G401 (cell line): ENCODE measurements around the gene CCDC77. TPM values are rescaled to one million over a fixed set of nuclear protein-coding genes. Genes with fewer than 3 reads are reported as not detected.

Source experiments
- DNase-seq: peaks from one replicate; pipeline ENCODE4 v3.0.0-alpha.2; 2015; ENCODE audit warnings: low spot score
- in situ Hi-C: cut with HindIII; loops from 2 replicates; pipeline ENCODE4 v1.10.0; 2016; ENCODE audit warnings: low sequenced_read_pairs, mixed read lengths
- total RNA-seq: library from RNA; depleted of rRNA; stranded (reverse); fragments of >200 nt; shearing (Covaris generic); gene quantifications from 2 replicates; pipeline ENCODE4 v1.2.3, GENCODE V29; 2014

CCDC77 gene
- total RNA-seq, 1 experiment from 2014 or later = 24.5 TPM

DNA sequence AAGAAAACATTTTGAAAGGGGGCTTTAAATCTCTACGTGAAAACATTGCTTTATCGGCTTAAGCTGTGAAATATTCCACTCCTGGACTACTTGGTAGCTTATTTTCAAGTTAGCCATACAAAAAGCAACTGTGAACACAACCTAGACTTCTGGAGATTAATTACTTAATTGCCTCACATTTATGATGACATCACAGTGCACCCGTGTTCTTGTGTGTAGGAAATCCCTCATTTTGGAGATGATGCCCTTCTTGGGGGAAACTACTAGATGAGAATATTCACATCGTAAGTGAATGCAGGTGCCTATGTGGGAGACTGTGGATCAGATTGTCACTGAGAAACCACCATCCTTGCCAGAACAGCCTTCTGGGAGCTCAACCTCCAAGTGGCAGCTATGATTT is 47.8 kb downstream of the CCDC77 start:
- DNase-seq = no peak
- in situ Hi-C loops = no loop called here

GRCh38 chr12:450438-450837 is 49.0 kb downstream of the CCDC77 start:
- DNase-seq = no peak
- in situ Hi-C loops = no loop called here

GRCh38 chr12:452667-453210 is 51.3 kb downstream of the CCDC77 start:
- no peak for DNase-seq
- in situ Hi-C loops = no loop called here

DNA sequence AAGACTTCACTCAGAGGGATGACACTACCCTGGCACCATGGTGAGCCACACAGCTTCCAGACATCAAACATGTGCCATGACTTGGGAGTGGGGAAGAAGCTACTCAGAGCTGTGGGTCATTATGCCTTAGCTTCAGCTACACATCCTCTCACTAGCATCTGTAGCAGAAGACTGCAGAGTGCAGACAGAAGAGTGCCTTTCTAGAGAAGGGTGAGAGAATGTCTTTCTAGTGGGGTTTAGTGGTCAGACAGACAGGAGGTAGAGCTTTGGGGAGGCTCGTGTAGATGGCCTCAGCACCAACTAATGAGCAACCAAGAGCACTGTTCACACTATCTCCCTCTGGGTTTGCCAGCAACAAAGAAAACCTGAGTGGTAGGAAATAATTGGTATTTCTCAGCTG is 53.4 kb downstream of the CCDC77 start:
- in situ Hi-C loops = no loop called here

DNA sequence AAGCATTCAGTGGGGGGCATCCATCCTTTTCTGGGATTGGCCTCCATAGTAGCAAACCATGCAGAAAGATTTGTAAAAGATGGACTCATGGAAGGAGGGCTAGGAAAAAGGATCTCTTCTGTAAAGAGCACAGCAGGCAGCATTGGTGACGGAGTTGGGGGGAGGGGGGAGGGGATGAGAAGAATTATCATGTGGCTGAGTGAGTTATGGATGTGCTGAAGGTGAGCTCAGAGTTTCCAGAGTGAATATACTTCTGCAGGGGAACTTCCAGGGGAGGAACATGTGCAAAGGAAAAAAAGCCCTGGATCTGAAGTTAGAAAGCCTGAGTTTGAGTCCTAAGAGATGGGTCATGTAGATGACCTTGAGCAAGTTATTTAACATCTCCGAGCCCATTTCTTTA is 54.4 kb downstream of the CCDC77 start:
- in situ Hi-C loops = no loop called here
- DNase-seq = no peak

More for the DNA sequence above, 53.4 kb downstream of the CCDC77 start:
- DNase-seq = no peak

GRCh38 chr12:457676-458075 is 56.2 kb downstream of the CCDC77 start:
- DNase-seq = no peak
- in situ Hi-C loops = no loop called here

DNA sequence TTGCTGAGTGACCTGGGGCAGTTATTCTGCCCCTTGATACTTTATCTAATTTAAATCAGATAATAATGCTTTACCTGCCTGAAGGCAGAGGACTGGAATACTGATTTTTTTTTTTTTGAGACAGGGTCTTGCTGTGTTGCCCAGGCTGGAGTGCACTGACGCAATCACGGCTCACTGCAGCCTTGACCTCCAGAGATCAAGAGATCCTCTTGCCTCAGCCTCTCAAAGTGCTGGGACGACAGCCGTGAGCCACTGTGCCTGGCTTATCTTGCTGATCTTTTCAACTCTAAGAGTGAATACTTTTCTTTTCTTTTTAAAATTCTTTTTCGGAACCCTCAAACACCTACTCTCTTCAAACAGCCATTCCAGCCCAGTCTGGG is 57.6 kb downstream of the CCDC77 start:
- in situ Hi-C loops = no loop called here
- DNase-seq = no peak

GRCh38 chr12:459430-460258 is 58.2 kb downstream of the CCDC77 start, which contains the start of gene B4GALNT3:
Gene B4GALNT3 (plus strand): TSS chr12:459939. CDS start chr12:460377, 438 bp downstream.
- in situ Hi-C loops = no loop called here
- DNase-seq = peak; percentile 31

- no peak for DNase-seq
- in situ Hi-C loops = no loop called here
Observed at GRCh38 chr12:460261-461230, 59.1 kb downstream of the CCDC77 start.

GRCh38 chr12:461425-461824 is 60.0 kb downstream of the CCDC77 start:
- no peak for DNase-seq
- in situ Hi-C loops = no loop called here

DNA sequence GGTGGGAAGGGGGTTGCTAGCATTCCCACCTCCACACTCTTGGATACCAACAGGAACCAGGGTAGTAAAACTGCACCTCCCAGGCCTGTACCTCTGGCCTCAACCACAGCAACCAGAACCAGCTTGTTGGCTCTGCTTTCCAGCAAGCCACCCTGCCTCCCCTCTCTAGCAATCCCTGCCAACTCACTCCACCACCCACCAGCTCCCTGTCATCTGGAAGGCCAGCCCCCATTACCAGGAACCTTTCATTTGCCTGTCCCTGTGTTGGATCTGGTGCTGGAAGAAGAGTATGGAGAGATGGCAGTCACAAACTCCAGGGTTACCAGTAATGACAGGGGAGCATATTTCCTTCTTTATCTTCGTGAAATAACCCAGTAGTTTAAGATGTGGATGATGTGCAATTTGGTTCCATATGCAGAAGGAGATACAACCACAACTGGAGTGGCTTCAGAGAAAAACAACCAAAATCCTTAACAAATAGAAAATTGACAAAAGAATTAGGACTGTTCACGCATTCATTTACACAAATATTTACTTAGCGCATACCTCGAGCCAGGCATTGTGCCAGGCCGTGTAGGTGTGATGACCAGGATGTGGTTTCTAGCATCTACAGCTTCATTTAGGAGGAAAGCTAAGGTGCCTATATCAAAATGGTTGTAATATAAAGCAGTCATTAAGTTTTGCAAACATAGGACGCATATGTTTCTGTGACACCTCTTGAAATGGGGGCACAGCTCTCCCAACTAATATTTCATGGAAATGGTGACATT is 61.7 kb downstream of the CCDC77 start:
- in situ Hi-C loops = no loop called here
- no peak for DNase-seq

DNA sequence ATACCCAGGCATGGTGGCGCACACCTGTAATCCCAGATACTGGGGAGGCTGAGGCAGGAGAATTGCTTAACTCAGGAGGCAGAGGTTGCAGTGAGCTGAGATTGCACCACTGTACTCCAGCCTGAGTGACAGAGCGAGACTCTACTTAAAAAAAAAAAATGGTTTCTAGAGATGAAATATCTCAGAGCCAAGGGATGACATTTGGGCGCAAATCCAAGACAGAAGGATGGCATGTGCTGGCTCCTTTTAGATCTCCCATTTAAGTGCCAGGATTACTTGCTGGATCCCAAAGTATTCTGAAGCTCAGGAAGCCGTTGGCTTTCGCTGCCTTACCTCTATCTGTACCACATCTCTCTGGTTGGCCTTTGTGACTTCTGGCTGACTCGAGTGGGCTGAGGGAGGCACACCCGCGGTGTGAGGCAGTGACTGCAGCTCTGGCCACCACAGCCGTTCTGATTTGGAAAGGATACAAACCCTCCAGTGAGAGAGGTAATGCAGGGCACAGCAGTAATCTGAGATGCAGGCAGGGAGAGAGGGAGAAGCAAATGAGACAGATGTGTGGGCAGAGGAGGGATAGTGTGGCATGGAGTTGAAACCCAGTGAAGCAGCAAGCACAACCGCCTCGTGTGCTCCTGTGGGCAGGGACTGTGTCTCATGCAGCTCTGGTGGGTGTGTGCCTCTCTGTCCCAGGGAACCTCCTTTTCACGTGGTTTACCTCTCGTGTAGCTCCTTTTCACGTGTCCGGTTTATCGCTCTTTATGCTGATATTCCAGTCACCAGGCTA is 63.2 kb downstream of the CCDC77 start:
- DNase-seq = no peak

DNA sequence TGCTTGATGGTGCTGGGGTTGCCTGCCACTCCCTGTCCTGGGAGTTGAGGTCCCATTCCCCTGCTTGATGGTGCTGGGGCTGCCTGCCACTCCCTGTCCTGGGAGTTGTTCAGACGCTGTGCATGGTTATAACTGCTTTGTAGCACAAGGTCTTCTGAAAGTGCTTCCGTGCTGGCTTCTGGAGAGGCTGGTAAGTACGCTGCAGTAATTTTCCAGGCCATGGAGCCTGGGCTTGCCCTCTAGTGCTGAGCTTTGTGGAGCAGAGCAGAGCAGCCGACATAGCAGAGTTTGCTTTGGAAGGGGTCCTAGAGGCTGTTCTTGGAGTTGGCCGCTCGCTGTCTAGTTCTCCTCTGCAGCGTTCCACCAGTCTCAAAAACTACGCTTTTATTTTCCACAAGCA is 64.6 kb downstream of the CCDC77 start:
- in situ Hi-C loops = no loop called here

More for the DNA sequence above, 63.2 kb downstream of the CCDC77 start:
- in situ Hi-C loops = no loop called here

GRCh38 chr12:466762-467161 is 65.3 kb downstream of the CCDC77 start:
- DNase-seq = no peak
- in situ Hi-C loops = no loop called here

More for the DNA sequence above, 64.6 kb downstream of the CCDC77 start:
- no peak for DNase-seq

DNA sequence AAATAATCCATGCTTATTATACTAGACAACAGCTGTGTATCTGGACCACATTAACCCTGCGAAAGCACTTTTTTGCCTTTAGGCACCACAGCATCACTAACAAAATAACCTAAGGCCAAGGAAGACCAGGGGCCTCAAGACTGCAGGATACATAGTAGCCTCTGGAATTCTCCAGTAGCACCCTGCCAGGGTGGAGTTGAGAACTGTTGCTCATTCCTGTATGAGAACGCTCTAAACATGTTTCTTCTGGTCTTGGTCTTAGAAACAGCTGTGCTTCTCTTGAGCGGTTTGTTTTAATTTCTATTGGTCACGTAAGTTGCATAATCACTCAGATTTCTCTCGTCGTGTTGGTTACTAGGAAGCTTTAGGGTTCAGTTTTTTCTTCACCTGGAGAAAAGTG is 66.1 kb downstream of the CCDC77 start:
- no peak for DNase-seq
- in situ Hi-C loops = no loop called here

DNA sequence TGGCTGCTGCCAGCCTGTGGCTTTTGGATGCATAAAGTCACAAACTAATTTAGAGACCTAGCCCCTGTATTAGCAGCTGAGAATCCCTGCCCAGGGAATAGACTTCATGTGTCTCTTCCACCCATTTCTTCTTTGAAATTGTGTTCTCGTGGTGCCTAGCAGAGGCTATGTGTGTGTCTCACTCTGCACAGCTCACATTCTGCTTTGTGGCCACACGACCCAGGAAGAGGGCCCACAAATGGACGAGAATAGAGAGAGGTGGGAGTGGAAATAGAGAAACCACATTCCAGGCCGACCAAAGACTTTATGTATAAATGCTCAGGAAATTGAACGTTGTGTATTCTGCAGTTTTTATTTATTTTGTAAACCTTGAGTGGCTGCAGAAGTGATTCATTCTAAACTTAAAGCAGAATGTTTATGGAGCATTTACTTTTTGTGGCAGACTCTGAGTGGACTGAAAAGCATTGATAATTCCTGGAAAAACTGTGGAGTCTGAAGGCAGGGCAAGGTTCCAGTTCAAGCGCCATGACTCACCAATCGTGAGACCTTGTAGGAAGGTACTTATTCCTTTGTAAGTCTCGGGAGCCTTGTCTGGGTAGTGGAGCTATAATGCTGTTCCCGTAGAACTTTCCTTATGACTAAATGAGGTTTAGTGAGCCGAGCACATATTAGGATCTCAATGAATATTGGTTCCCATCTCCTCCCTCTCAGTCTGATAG is 67.4 kb downstream of the CCDC77 start:
- no peak for DNase-seq
- in situ Hi-C loops = no loop called here

- no peak for DNase-seq
- in situ Hi-C loops = no loop called here
Observed at GRCh38 chr12:470133-470532, 68.7 kb downstream of the CCDC77 start.

- in situ Hi-C loops = no loop called here
- DNase-seq = no peak
Observed at GRCh38 chr12:473198-473597, 71.8 kb downstream of the CCDC77 start.
